Smooth muscle cell of the brain vasculature (primary cell): ENCODE results near the gene ADO.

Experiments used
- DNase-seq: peaks from one replicate; pipeline ENCODE4 v3.0.0-alpha.2; 2012; ENCODE audit warnings: low read depth, low spot score

Gene ADO

GRCh38 chr10:62817766-62818425, 13.4 kb downstream of the ADO start:
- DNase-seq = no peak

GRCh38 chr10:62818426-62819011, 14.0 kb downstream of the ADO start:
- no peak for DNase-seq

- no peak for DNase-seq
Observed at GRCh38 chr10:62819141-62819920, 14.8 kb downstream of the ADO start.

GRCh38 chr10:62820586-62820985, 16.1 kb downstream of the ADO start:
- DNase-seq = no peak

GRCh38 chr10:62826273-62826672, 21.8 kb downstream of the ADO start:
- no peak for DNase-seq

GRCh38 chr10:62829622-62830021, 25.1 kb downstream of the ADO start:
- no peak for DNase-seq

GRCh38 chr10:62830679-62831078, 26.2 kb downstream of the ADO start:
- DNase-seq = no peak

- DNase-seq = no peak
Observed at GRCh38 chr10:62831346-62831745, 26.8 kb downstream of the ADO start.

- no peak for DNase-seq
Observed at GRCh38 chr10:62839590-62839989, 35.1 kb downstream of the ADO start.

- DNase-seq = no peak
Observed at GRCh38 chr10:62842983-62843382, 38.5 kb downstream of the ADO start.

GRCh38 chr10:62843600-62843999, 39.1 kb downstream of the ADO start:
- no peak for DNase-seq

- no peak for DNase-seq
Observed at GRCh38 chr10:62844280-62845011, 39.9 kb downstream of the ADO start.

- no peak for DNase-seq
Observed at GRCh38 chr10:62847433-62847832, 42.9 kb downstream of the ADO start.

GRCh38 chr10:62850646-62851045, 46.1 kb downstream of the ADO start:
- DNase-seq = no peak

GRCh38 chr10:62851442-62851841, 46.9 kb downstream of the ADO start:
- no peak for DNase-seq

- DNase-seq = no peak
Observed at GRCh38 chr10:62852961-62853702, 48.6 kb downstream of the ADO start.

GRCh38 chr10:62853710-62854109, 49.2 kb downstream of the ADO start:
- DNase-seq = no peak

- no peak for DNase-seq
Observed at GRCh38 chr10:62856021-62856420, 51.5 kb downstream of the ADO start.
